CD4-positive, alpha-beta T cell treated with Interferon alpha-2 for 1 hour (primary cell): Measurements from ENCODE around the gene CRACR2A.

Experiments
- DNase-seq, 2 donors: peaks; one replicate each; pipeline ENCODE4 v3.0.0-alpha.2; 2020 to 2022

Gene CRACR2A

DNA sequence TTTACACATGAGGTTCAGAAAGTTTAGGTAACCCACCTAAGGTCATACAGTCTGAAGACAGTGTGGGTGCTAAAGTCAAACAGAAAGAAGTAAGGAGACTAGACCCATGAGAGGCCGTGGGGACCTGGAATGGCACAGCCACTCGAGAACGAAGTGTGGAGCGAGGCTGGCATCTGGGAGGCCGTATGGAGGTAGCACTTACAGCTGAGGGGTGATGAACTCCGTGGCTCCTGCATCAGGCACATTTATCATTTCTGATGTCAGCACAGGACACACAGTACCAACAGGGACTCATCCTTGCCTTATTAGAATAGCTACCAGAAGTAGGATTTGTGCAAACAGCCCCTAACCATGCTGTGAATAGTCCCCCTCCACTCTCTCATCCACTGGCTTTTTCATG is 30.5 kb downstream of the CRACR2A start:
- DNase-seq: no peak

DNA sequence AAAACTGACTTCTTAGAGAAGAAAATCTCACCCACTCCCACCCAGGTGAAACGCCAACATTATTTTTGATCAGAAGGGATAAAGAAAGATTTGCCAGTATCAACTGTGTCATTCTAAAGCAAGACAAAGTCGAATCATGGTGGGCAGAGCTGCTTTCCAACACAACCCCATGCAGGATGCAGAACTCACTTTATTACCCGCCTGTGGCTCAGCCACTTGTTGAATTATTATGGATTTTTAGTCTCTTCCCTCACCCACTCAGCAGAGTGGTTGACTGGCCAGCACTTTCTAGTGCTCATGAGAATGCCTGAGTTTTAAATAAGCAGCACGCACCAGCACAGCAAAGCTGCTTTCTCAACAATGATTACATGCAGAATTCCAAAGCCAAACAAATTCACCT is 32.1 kb downstream of the CRACR2A start:
- no peak for DNase-seq

DNA sequence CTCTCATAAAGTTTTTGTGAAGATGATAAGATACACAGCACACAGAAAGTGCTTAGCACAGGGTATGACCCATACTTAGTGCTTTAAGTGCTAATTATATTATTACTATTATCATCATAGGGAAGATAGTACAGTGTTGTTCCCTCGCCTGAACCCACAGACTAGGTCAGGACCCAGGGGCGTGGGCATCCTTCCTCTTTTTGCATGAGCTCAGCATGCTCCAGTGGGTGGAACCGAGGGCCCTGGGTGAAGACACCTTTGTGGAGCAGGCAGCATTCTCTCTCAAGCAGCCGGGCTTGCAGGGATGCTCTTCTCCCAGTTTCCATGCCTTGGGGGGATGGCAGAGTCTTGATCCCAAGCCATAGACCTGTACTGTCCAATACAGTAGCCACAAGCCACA is 34.8 kb downstream of the CRACR2A start:
- DNase-seq: peak in 1 of 2 donors; percentile 44

DNA sequence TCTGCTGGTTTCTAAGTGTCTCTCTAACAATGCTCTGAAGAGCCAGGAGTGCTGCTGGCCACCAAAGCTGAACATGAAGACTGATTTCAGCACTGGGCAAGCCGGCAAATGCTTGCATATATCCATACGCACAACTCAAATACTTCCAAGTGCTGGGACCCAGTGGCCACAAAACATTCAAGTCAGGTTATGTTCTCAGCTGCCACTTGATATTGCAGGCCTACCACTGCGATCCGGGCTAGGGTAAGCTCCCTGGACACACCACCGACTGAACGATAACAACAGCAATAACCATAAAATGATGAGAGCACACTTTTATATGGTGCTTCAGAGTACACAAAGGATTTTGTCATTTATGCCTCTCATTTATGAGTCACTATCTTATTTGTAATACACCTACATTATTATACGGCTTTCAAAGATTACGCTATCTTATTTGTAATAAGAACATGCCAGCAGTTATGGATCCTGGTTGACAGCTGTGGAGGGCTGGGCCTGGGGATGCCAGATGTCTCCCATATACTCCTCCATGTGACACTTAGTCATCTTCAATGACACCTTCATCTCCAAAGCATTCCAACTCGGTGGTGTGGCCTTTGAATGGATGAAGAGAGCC is 35.5 kb downstream of the CRACR2A start:
- no peak for DNase-seq

DNA sequence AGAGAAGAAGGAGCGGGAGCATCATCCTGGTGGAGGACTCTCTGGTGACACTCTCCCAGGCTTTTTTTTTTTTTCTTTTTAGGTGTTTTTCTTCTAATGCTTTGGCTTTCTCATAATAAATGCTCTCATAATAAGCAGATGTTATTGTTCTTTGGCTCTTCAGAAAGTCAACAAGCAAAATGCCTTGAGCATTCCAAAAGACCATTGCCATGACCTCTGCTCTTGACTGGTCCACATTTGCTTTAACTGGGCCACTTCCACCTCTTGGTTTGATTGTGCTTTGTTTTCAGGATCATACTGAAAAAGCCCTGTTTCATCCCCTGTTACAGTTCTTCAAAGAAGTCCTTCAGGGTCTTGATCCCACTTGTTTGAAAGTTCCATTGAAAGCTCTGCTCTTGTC is 36.9 kb downstream of the CRACR2A start:
- no peak for DNase-seq

DNA sequence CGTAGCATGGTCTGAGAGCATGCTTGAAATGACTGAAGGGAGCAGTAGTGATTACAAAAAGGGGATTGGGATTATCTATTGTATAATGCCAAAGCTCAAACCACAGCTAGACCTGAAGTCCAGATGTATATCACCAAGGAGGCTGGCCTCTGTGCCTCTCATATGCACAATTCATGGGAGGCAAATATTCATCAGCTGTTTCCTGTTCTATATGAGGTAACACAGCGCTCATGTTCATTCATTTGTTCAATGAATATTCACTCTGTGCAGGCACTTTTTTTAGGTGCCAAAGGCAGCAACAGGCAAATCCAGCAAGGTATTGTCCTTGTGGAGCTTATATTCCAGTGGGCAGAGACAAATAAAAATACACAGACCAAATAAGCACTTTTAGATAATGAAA is 39.0 kb downstream of the CRACR2A start:
- no peak for DNase-seq

DNA sequence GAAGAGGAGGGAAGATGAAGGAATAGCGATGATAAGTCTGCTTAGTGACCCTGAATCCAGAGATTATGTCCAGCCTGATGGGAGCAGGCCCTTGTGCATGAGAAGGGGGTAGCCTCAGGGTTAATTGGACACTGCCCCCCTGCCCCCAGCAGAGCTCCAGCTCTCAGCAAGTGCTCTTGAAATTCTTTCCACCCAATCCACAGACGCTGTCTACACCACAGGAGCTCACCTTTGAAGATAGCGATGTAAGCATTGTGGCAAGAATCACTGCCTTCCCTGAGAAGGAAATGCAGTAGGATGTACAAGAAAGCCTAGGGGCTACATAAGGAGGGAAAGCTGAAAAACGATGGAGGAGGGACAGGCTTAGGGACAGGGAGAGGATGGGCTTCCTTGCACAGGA is 39.4 kb downstream of the CRACR2A start:
- no peak for DNase-seq

DNA sequence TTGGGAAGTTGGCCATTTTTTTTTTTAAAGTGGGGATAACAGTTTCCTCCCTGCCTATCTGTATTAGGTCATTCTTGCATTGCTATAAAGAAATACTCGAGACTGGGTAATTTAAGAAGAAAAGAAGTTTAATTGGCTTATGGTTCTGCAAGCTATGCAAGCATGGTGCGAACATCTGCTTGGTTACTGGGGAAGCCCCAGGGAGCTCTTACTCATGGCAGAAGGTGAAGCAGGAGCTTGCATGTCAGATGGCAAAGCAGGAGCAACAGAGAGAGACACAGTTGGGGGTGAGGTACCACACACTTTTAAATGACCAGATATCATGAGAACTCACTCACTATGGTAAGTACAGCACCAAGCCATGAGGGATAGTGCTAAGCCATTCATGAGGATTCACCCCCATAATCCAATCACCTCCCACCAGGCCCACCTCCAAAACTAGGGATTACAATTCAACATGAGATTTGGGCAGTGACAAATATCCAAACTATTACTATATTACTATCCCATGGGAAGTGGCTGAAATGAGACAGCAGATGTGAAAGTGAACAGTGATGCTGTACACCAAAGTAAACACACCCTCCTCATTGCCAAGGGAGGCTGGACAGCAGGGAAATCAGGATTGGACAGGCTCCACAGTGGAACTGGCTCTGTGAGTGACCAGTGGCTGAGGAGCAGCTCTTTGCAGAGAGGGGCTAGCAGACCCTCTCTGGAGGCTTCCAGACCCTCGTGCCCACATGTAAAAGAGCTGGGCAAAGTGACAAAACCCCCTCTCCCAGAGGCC is 40.5 kb downstream of the CRACR2A start:
- DNase-seq: no peak

DNA sequence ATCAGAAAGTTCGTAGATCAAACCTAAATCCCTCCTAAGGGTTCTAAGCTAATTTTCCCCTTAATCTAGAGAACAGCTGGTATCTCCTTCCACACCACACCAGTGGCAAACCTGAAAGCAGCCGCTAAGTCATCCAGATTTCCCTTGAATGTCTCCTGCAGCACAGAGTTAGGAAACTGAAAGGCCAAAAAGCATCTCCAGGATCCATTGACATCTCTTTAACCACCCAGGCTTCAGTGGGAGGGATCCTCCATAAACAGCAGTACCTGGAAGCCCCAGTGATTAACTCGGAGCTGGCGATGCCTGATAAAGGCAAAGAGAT is 47.6 kb downstream of the CRACR2A start:
- no peak for DNase-seq

DNA sequence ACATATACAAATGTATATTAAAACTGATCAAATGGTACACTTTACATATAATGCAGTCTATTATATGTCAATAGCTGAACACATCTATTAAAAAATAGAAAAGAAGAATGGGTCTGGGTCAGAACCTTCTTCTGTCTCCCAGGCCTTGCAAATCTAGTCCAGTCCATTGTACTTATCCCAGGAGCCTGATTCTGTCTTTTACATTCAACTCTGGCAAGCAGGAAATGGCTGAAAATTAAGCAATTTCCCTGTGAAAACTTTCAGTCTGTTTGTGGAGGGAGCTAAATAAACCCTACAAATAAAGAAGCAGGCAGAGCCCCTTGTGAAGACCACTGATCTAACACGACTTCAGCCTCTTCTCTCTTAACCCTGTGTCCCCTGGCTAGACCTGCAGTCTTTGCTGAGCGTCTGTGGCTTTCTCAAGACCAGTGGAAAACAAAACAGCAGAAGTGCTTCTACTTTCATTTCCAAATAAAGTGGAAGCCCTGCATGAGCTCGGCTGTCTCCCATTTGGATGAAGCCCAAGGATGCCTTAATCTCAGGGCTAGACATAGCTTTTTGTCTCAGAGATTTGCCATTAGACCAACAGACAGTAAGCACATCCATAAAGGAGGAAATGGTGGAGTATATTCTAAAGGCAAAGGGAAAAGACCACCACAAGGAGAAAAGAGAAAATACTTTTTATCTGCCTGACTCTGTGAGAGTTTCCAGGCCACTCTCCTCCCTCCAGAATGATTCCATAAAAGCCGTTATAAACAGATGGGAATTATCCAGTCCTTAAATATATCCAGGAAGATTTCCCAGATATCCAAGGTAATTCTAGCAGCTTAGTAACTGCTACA is 48.2 kb downstream of the CRACR2A start:
- DNase-seq: no peak

DNA sequence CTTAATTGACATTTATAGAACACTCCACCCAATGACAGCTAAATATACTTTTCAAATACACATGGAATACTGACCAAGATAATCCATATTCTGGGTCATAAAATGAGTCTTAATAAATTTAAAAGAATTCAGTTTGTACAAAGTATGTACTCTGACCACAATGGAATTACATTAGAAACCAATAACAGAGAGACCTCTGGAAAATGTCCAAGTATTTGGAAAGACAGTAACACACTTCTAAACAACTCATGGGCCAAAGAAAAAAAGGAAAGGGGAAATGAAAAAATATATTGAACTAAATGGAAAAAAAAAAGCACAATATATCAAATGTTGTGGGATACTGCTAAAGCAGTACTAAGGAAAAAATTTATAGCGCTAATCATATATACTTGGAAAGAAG is 52.0 kb downstream of the CRACR2A start:
- no peak for DNase-seq

DNA sequence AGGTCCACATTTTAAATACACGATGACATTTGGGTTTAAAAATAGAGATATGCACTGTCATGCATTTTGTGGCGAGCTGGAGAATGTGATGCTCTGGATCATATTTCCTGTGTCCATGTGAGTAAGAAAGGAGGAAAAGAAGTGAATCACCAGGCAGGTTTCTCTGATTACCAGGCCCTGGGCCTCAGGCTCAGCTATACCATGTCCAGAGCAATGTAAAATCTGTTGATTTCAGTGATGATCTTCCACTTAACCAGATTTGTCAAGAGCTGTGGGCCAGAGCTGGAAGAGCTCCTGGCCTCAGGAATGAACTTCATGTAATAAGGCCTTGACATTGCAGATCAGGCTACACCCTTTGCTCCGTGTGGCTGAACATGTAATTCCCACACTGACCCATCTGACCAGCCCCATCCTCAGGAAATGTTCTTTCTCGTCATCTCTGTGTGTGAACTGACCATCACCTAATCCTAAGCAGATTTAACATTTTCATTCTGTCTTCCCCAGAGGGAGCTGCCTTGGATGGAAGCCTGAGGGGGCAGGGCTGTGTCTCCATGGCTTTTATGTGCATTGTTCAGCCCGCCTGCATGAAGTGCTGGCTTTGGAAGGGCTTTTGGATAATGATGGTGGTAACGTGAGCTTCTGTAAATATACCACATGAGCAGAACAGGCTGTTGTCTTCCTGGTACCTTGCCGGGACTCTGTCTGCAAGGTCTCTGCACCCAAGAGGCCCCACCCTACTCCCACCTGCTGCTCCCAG is 54.5 kb downstream of the CRACR2A start:
- no peak for DNase-seq

DNA sequence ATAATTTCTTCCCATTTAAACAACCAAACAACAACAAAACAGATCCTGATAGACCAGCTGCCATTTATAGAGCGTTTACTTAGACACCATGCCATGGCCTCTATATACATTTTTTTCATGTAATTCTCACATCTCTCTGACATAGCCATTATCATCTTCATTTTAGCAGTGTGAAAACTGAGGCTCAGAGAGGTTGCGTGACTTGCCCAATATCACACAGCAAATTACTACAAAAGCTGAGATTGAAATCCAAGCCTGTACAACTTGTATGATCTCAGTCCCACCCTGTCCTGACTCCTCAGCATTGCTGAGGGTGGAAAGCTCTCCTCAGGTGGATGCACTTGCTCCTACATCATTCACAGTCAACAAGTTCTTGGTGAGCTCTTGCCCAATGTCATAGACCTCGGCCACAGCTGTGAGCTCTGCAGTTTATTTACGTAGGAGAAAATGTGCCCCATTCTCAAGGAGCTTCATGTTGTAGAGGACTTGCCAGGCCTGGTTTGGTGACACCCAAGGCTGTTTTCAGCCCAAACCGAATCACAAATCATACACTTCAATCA is 55.5 kb downstream of the CRACR2A start:
- DNase-seq: no peak

DNA sequence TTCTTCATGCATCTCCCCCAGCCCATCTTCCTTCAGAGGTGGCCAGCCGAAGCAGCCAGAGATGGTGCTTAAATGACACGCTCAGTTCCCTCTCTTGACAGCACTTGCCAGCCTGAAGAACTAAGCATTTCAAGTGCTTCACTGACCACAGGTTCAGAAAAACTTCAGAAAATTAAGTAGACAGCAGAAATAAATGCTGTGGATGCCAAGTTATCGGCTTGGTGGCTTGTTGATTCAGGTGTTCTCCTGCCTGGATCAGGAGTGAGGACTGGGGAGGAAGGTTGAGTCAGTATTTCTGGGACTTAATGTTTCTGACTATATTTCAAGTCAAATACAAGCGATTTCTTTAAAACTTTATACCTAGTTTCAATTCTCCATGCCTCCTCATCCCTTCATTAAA is 58.2 kb downstream of the CRACR2A start:
- no peak for DNase-seq

DNA sequence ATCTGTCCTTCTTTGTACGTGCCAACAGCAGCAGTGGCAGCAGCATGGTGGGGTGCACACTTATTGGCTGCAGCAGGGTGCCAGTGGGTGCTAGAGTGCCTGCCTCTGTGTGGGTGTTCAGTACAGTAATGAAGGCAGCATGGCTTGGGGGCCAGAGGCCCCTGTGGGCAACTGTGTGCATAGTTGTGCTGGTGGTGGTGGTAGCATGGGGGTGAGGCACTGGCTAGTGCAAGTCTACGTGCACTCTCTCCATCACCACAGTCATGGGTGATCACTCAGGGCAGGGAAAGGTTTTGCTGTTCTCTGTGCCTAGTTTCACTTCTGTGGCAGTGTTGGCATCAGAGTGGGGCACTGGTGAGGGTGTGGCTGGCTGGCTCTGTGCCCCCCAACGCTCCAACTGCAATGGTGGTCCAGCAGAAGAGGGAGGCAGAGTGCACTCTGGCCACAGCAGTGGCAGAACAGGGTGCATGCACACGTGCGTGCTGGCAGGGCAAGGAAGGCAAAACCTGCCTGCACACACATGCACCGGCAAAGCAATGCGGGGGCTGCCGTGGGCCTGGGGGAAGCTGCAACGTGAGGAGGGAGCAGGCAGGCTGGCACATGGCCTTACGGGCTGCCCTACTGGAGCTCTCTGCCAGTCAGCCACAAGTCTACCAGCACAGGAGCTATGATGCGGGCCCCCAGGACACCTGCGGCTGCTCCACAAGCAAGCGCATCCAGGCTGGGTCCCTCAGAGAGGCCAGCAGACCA is 60.1 kb downstream of the CRACR2A start:
- DNase-seq: no peak

DNA sequence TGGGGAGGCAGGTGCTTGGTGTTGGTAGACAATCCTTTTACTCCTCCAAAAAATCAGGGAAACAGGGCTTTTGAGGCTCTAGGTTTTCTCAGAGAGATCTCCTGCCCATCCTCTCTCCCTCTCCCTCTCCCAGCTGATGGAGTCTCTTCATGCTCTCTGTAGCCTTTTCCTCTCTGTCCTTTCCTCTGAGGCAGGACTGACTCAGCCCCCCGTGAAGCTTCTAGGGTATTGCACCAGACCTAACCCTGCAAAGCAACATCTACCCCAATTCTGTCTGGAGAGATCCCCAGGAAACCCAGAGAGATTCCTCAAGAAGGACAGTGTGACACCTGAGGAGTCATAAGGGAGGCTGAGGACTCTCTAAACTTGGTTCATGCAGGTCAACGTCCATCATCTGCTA is 66.4 kb downstream of the CRACR2A start:
- no peak for DNase-seq

DNA sequence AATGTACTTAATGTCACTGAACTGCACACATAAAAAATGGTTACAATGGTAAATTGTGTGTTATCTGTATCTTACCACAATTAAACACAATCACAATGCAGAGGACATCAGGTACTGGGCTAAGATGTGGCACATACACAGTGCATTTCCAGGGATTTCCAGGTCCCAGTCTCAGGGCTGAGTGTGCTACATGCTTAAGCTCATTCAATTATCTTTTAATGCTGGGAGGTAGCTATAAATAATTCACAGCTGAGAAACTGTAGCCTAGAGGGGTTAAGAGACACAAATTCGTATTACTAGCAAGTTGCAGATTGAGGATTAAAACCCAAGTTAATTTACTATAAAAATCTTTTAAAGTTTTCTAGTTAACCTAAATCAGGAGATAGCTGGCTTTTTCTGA is 67.1 kb downstream of the CRACR2A start:
- DNase-seq: no peak

DNA sequence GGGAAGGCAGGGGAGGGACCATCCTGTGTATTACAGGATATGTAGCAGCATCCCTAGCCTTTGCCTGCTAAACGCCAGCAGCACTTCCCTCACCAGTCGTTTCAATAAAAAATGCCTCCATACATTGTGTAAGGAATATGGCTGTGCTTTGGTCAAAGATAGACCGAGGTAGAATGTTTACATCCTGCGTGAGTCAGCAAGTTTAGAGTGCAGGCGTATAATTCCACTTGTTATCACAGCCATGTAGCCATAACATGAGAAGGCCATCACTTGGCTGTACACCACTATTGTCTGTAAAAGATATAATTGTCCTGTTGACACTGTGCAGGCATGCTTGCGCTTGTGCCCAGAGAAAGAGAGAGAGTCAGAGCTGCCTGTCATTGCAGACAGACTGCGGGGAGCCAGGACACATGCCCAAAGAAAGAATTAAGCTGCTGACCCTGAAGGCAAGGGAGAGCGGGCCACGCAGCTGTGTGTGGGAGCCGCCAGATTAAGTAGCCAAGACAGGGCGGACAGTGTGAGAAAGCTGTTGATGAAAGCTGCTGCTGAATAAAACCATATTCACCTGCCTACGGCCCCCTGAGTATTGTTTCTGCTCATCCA is 68.4 kb downstream of the CRACR2A start:
- DNase-seq: no peak

DNA sequence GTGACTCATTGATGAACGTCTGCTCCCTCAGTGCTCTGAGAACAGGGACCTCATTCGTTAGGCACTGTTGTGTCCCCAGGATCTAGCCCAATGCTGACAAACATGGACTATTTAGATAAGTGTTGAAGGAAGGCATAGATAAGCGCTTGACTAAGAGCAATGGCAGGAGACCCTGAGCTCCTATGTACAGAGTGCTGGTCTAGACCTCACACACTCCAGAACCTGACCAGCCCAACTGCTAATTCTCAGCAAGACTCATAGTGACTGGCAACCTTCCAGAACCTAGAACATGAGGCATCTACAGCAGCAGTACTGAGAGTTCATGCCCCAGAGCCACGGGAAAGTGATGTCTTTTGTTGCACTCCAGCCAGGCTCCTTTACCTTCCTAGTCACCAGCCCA is 69.2 kb downstream of the CRACR2A start:
- no peak for DNase-seq

DNA sequence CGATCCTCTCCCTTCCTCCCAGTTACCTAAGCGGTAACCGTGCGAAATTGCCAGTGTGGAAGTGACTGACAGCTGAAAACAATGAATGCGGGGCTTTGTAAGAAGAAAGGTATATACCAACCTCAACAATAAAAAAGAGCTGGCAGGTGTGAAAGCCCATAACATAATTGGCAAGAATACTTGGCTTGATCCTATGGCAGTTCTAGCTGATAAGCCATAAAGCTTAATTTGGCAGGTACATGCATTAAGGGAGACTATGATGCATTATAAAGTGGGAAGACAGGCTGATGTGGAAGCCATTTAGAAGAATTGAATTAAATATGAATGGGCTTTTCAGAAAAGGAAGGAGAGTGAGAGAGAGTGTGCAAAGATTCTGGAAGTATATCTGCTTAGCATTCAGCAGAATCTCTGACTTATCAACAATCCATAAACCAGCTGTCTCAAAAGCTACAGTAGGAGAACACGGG is 71.3 kb downstream of the CRACR2A start:
- no peak for DNase-seq

DNA sequence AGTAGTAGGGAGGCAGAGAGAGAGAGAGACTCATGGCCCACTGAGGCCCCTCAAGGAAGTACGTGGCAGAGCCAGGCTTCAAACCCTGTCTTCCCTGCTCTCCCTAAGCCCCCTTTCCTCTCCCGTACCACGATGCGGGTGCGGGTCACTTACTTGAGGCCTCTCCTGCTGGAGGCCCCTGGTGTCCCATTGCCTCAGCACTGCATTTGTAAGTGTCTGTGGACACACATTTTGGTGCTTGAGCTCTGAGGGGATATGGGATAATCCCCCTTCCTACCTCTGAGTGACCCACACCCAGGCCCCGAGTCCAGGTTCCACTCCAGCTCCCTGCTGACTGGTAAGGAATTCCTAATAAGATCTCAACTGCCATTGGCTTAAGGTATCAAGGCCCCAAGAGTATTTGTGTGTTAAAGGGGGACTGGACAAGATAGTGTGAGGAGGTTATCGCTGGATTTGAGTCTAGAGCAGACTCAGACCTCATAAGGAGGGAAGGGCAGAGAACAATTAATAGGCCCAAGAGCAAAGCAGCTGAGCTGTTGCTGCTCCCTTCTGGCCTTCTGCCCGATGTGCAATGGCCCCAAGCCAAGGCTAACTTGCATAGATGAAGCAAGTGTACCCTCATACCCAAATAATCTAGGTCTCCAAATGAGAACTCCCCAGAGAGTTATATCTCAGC is 71.9 kb downstream of the CRACR2A start:
- no peak for DNase-seq
